Measurements from ENCODE around the gene DCAF16.

DCAF16 gene

GRCh38 chr4:17763931-17764330 lies 46.6 kb downstream of the DCAF16 start:
- no peak for DNase-seq (ENCODE audit: extremely low read depth, low read depth)
- TF ChIP-seq CTCF (IDR thresholded peaks at IDR 0.05; ENCODE audit: low read depth, low read length, missing control alignments): no peak
- H3K4me3 ChIP-seq (replicated peaks; ENCODE audit: low read depth, low read length): no peak overlapping the region

GRCh38 chr4:17763416-17763815 lies 47.1 kb downstream of the DCAF16 start:
- TF ChIP-seq CTCF (IDR thresholded peaks at IDR 0.05; ENCODE audit: low read depth, low read length, missing control alignments): no peak
- DNase-seq (ENCODE audit: extremely low read depth, low read depth): no peak
- no peak overlapping the region for H3K4me3 ChIP-seq (replicated peaks; ENCODE audit: low read depth, low read length)

GRCh38 chr4:17762726-17763125 lies 47.8 kb downstream of the DCAF16 start:
- DNase-seq (ENCODE audit: extremely low read depth, low read depth): no peak
- no peak overlapping the region for H3K4me3 ChIP-seq (replicated peaks; ENCODE audit: low read depth, low read length)
- TF ChIP-seq CTCF (IDR thresholded peaks at IDR 0.05; ENCODE audit: low read depth, low read length, missing control alignments): peak; percentile 39

GRCh38 chr4:17761062-17761461 lies 49.5 kb downstream of the DCAF16 start:
- no peak for TF ChIP-seq CTCF (IDR thresholded peaks at IDR 0.05; ENCODE audit: low read depth, low read length, missing control alignments)
- no peak for DNase-seq (ENCODE audit: extremely low read depth, low read depth)
- H3K4me3 ChIP-seq (replicated peaks; ENCODE audit: low read depth, low read length): no peak overlapping the region

- no peak for TF ChIP-seq CTCF (IDR thresholded peaks at IDR 0.05; ENCODE audit: low read depth, low read length, missing control alignments)
- no peak overlapping the region for H3K4me3 ChIP-seq (replicated peaks; ENCODE audit: low read depth, low read length)
- DNase-seq (ENCODE audit: extremely low read depth, low read depth): no peak
Observed at GRCh38 chr4:17760626-17761025, 49.9 kb downstream of the DCAF16 start.

- no peak for TF ChIP-seq CTCF (IDR thresholded peaks at IDR 0.05; ENCODE audit: low read depth, low read length, missing control alignments)
- H3K4me3 ChIP-seq (replicated peaks; ENCODE audit: low read depth, low read length): no peak overlapping the region
- DNase-seq (ENCODE audit: extremely low read depth, low read depth): no peak
Observed at GRCh38 chr4:17758485-17758884, 52.1 kb downstream of the DCAF16 start.

- H3K4me3 ChIP-seq (replicated peaks; ENCODE audit: low read depth, low read length): no peak overlapping the region
- DNase-seq (ENCODE audit: extremely low read depth, low read depth): no peak
- no peak for TF ChIP-seq CTCF (IDR thresholded peaks at IDR 0.05; ENCODE audit: low read depth, low read length, missing control alignments)
Observed at GRCh38 chr4:17757621-17758020, 52.9 kb downstream of the DCAF16 start.
